ENCODE measurements around the gene SPACA9. TPM values are rescaled to one million over a fixed set of nuclear protein-coding genes. Genes with fewer than 3 reads are reported as not detected.

Gene SPACA9
- total RNA-seq, 4 donors from 2014 or later = 9.0 to 14.7 (median 11.7) TPM

GRCh38 chr9:132882616-132883015, 3.9 kb downstream of the SPACA9 start:
- no peak for DNase-seq (ENCODE audit: low spot score in 2 of 2)
- intact Hi-C loops (cut with DNase I; ENCODE audit: low total_unique reads) = no loop called here
- TF ChIP-seq POLR2A (IDR thresholded peaks at IDR 0.05) (no peak), CTCF (IDR thresholded peaks at IDR 0.05) (no peak)
- no peak overlapping the region for H3K4me3 ChIP-seq (ENCODE audit: low read depth, poor library complexity, severe bottlenecking)
- 90 to 94% methylated on average over 6 of the region's 6 CpGs for WGBS, 2 donors

- 94 to 95% methylated on average over 26 to 27 of the region's 27 CpGs for WGBS, 2 donors
- no peak for TF ChIP-seq POLR2A (IDR thresholded peaks at IDR 0.05)
- no peak for TF ChIP-seq CTCF (IDR thresholded peaks at IDR 0.05)
- DNase-seq (ENCODE audit: low spot score in 2 of 2) = no peak
- intact Hi-C loops (cut with DNase I; ENCODE audit: low total_unique reads) = no loop called here
- H3K4me3 ChIP-seq (ENCODE audit: low read depth, poor library complexity, severe bottlenecking) = no peak overlapping the region
Observed at GRCh38 chr9:132883349-132884294, 4.9 kb downstream of the SPACA9 start.

GRCh38 chr9:132885720-132886333, 7.1 kb downstream of the SPACA9 start:
- 64 to 70% methylated on average over 9 of the region's 9 CpGs for WGBS, 2 donors
- H3K4me3 ChIP-seq (ENCODE audit: low read depth, poor library complexity, severe bottlenecking) = no peak overlapping the region
- intact Hi-C loops (cut with DNase I; ENCODE audit: low total_unique reads) = no loop called here

GRCh38 chr9:132886334-132886725, 7.6 kb downstream of the SPACA9 start:
- TF ChIP-seq POLR2A (IDR thresholded peaks at IDR 0.05) (no peak), CTCF (IDR thresholded peaks at IDR 0.05) (no peak)
- no peak overlapping the region for H3K4me3 ChIP-seq (ENCODE audit: low read depth, poor library complexity, severe bottlenecking)
- no peak for DNase-seq (ENCODE audit: low spot score in 2 of 2)
- intact Hi-C loops (cut with DNase I; ENCODE audit: low total_unique reads) = no loop called here
- 85 to 87% methylated on average over 6 of the region's 6 CpGs for WGBS, 2 donors

More at GRCh38 chr9:132885720-132886333, 7.1 kb downstream of the SPACA9 start:
- TF ChIP-seq CTCF (IDR thresholded peaks at IDR 0.05) (no peak), POLR2A (IDR thresholded peaks at IDR 0.05) (no peak)
- DNase-seq (ENCODE audit: low spot score in 2 of 2) = no peak

- TF ChIP-seq CTCF (IDR thresholded peaks at IDR 0.05) (no peak), POLR2A (IDR thresholded peaks at IDR 0.05) (no peak)
- no peak overlapping the region for H3K4me3 ChIP-seq (ENCODE audit: low read depth, poor library complexity, severe bottlenecking)
- no peak for DNase-seq (ENCODE audit: low spot score in 2 of 2)
- intact Hi-C loops (cut with DNase I; ENCODE audit: low total_unique reads) = no loop called here
- 88 to 90% methylated on average over 18 of the region's 18 CpGs for WGBS, 2 donors
Observed at GRCh38 chr9:132887181-132888120, 8.8 kb downstream of the SPACA9 start.
